Adrenal gland (tissue), 5 donors: ENCODE results near the gene SEMA4G.

Experiments
- POLR2A ChIP-seq, 2 donors: fragments of 450-650 bp; IDR thresholded peaks; one replicate each; pipeline ENCODE4 v1.6.1; 2017; ENCODE audit warnings: antibody characterized with exemption in 2 of 2, mild to moderate bottlenecking in 2 of 2, moderate library complexity in 1 of 2
- TF ChIP-seq, protein P1 (sequence below), 6 experiments: fragments of 450-650 bp in 4 of 6; fragments of 200-600 bp in 2 of 6; sonication (generic) in 1 of 6; IDR thresholded peaks; 1 replicate in 5 of 6; 2 replicates in 1 of 6; pipeline versions ENCODE4 v1.5.1 to v1.8.0; 2016 to 2021; ENCODE audit warnings: antibody characterized with exemption in 6 of 6, mild to moderate bottlenecking in 2 of 6, moderate library complexity in 1 of 6
- donor health status: DM: no; HTN: no; CAD: no.

GRCh38 chr10:101014230-101014884 lies 45.1 kb downstream of the SEMA4G start:
- TF ChIP-seq, protein P1, sequence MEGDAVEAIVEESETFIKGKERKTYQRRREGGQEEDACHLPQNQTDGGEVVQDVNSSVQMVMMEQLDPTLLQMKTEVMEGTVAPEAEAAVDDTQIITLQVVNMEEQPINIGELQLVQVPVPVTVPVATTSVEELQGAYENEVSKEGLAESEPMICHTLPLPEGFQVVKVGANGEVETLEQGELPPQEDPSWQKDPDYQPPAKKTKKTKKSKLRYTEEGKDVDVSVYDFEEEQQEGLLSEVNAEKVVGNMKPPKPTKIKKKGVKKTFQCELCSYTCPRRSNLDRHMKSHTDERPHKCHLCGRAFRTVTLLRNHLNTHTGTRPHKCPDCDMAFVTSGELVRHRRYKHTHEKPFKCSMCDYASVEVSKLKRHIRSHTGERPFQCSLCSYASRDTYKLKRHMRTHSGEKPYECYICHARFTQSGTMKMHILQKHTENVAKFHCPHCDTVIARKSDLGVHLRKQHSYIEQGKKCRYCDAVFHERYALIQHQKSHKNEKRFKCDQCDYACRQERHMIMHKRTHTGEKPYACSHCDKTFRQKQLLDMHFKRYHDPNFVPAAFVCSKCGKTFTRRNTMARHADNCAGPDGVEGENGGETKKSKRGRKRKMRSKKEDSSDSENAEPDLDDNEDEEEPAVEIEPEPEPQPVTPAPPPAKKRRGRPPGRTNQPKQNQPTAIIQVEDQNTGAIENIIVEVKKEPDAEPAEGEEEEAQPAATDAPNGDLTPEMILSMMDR (IDR thresholded peaks at IDR 0.05) = peak; percentile 79 to 95 (median 88)
- no peak for TF ChIP-seq POLR2A (IDR thresholded peaks at IDR 0.05)
